ENCODE measurements around the gene NSUN3.
A peak's percentile ranks its signal among the peaks of the same experiment; 100 is the strongest.

Gene NSUN3

DNA sequence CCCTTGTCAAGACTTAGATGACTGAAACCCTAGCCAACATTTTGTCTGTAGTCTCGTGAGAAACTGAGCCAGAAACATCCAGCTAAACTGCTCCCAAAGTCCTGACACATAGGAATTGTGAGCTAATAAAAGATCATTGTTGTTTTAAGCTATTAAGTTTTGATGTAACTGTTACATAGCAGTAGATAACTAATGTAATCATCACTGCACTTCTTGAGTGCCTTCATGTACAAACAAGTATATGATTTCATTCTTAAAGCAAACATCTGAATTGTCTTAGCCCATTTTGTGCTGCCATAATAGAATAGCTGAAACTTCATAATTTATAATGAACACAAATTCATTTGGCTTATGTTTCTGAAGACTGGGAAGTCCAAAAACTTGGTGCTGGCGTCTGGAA is 87.3 kb downstream of the NSUN3 start:
- no peak for DNase-seq (ENCODE audit: low read depth in 1 of 2, low spot score in 1 of 2)
- TF ChIP-seq, protein P1, sequence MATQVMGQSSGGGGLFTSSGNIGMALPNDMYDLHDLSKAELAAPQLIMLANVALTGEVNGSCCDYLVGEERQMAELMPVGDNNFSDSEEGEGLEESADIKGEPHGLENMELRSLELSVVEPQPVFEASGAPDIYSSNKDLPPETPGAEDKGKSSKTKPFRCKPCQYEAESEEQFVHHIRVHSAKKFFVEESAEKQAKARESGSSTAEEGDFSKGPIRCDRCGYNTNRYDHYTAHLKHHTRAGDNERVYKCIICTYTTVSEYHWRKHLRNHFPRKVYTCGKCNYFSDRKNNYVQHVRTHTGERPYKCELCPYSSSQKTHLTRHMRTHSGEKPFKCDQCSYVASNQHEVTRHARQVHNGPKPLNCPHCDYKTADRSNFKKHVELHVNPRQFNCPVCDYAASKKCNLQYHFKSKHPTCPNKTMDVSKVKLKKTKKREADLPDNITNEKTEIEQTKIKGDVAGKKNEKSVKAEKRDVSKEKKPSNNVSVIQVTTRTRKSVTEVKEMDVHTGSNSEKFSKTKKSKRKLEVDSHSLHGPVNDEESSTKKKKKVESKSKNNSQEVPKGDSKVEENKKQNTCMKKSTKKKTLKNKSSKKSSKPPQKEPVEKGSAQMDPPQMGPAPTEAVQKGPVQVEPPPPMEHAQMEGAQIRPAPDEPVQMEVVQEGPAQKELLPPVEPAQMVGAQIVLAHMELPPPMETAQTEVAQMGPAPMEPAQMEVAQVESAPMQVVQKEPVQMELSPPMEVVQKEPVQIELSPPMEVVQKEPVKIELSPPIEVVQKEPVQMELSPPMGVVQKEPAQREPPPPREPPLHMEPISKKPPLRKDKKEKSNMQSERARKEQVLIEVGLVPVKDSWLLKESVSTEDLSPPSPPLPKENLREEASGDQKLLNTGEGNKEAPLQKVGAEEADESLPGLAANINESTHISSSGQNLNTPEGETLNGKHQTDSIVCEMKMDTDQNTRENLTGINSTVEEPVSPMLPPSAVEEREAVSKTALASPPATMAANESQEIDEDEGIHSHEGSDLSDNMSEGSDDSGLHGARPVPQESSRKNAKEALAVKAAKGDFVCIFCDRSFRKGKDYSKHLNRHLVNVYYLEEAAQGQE (IDR thresholded peaks at IDR 0.05; ENCODE audit: insufficient replicate concordance, low read depth) = no peak
- TF ChIP-seq GABPA (IDR thresholded peaks at IDR 0.05; ENCODE audit: low read depth) (no peak), POLR2AphosphoS5 (IDR thresholded peaks at IDR 0.05; ENCODE audit: low read depth) (no peak), SPI1 (IDR thresholded peaks at IDR 0.05; ENCODE audit: borderline replicate concordance, low read depth) (no peak)
- Histone ChIP-seq H3K27me3 (ENCODE audit: insufficient read depth, poor library complexity, severe bottlenecking) (no peaks in the 10 kb centered on the region), H3K27ac (replicated peaks) (no peak overlapping the region), H3K4me3 (replicated peaks; ENCODE audit: insufficient read depth, low read length) (no peak overlapping the region)

GRCh38 chr3:94156626-94157025 is 93.8 kb downstream of the NSUN3 start:
- Histone ChIP-seq H3K4me3 (replicated peaks; ENCODE audit: insufficient read depth, low read length) (no peak overlapping the region), H3K27me3 (ENCODE audit: insufficient read depth, poor library complexity, severe bottlenecking) (no peaks in the 10 kb centered on the region), H3K27ac (replicated peaks) (no peak overlapping the region)
- DNase-seq (ENCODE audit: low read depth in 1 of 2, low spot score in 1 of 2) = no peak
- TF ChIP-seq GABPA (IDR thresholded peaks at IDR 0.05; ENCODE audit: low read depth) = no peak
- TF ChIP-seq SPI1 (IDR thresholded peaks at IDR 0.05; ENCODE audit: borderline replicate concordance, low read depth) = peak; percentile 46; the same call in 1 of the 2 replicates

- DNase-seq (ENCODE audit: low read depth in 1 of 2, low spot score in 1 of 2) = no peak
- TF ChIP-seq CTCF (IDR thresholded peaks at IDR 0.05; ENCODE audit: insufficient read depth, low read length) (no peak), SPI1 (IDR thresholded peaks at IDR 0.05; ENCODE audit: borderline replicate concordance, low read depth) (no peak), POLR2AphosphoS5 (IDR thresholded peaks at IDR 0.05; ENCODE audit: low read depth) (no peak), GABPA (IDR thresholded peaks at IDR 0.05; ENCODE audit: low read depth) (no peak)
- TF ChIP-seq, protein P1 (IDR thresholded peaks at IDR 0.05; ENCODE audit: insufficient replicate concordance, low read depth) = no peak
- Histone ChIP-seq H3K4me3 (replicated peaks; ENCODE audit: insufficient read depth, low read length) (no peak overlapping the region), H3K27ac (replicated peaks) (no peak overlapping the region), H3K27me3 (ENCODE audit: insufficient read depth, poor library complexity, severe bottlenecking) (no peaks in the 10 kb centered on the region)
Measured at GRCh38 chr3:94158512-94158911, 95.7 kb downstream of the NSUN3 start.

GRCh38 chr3:94159062-94159828 is 96.4 kb downstream of the NSUN3 start:
- TF ChIP-seq CTCF (IDR thresholded peaks at IDR 0.05; ENCODE audit: insufficient read depth, low read length) = no peak
- TF ChIP-seq POLR2AphosphoS5 (IDR thresholded peaks at IDR 0.05; ENCODE audit: low read depth) = no peak
- no peak overlapping the region for H3K4me3 ChIP-seq (replicated peaks; ENCODE audit: insufficient read depth, low read length)
- H3K27me3 ChIP-seq (ENCODE audit: insufficient read depth, poor library complexity, severe bottlenecking) = no peaks in the 10 kb centered on the region
- no peak overlapping the region for H3K27ac ChIP-seq (replicated peaks)
- DNase-seq (ENCODE audit: low read depth in 1 of 2, low spot score in 1 of 2) = no peak

DNA sequence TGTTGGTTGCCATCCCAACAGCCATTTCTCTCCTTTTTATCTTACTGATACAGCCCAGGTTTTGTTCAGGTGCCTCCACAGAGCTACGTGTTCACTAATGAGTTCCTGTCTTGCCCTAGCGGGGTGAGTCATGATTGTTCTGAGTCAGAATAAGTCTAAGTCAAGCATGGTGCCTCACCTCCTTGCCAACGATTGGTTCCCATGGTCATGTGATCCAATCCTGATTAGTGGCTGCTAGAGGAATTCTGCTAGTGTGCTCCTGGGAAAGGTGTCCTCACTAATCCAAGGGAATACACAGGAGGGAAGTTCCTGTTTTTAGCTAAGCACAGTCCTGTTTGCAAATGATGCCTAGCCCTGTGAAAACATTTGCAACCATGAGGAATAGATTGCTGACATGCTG is 99.8 kb downstream of the NSUN3 start:
- H3K27me3 ChIP-seq (ENCODE audit: insufficient read depth, poor library complexity, severe bottlenecking) = no peaks in the 10 kb centered on the region
- DNase-seq (ENCODE audit: low read depth in 1 of 2, low spot score in 1 of 2) = no peak
- H3K4me3 ChIP-seq (replicated peaks; ENCODE audit: insufficient read depth, low read length) = no peak overlapping the region
- no peak for TF ChIP-seq CTCF (IDR thresholded peaks at IDR 0.05; ENCODE audit: insufficient read depth, low read length)
- TF ChIP-seq GABPA (IDR thresholded peaks at IDR 0.05; ENCODE audit: low read depth) = no peak
- TF ChIP-seq, protein P1 (IDR thresholded peaks at IDR 0.05; ENCODE audit: insufficient replicate concordance, low read depth) = no peak
- TF ChIP-seq POLR2AphosphoS5 (IDR thresholded peaks at IDR 0.05; ENCODE audit: low read depth) = no peak
- TF ChIP-seq SPI1 (IDR thresholded peaks at IDR 0.05; ENCODE audit: borderline replicate concordance, low read depth) = no peak
- no peak overlapping the region for H3K27ac ChIP-seq (replicated peaks)
